Liver (tissue), 9 donors: Measurements from ENCODE around the gene CD276. TPM values are rescaled to one million over a fixed set of nuclear protein-coding genes. Genes with fewer than 3 reads are reported as not detected.

Source experiments
- DNase-seq: peaks from one replicate; pipeline ENCODE4 v3.0.0-alpha.2; 2017; ENCODE audit warnings: low spot score
- H3K27ac ChIP-seq, 2 donors: one replicate each; pipeline ENCODE4 v1.7.0; 2013; ENCODE audit warnings: inconsistent platforms in 2 of 2, low read length in 2 of 2, control low read depth in 1 of 2, low read depth in 1 of 2, mild to moderate bottlenecking in 1 of 2
- H3K27me3 ChIP-seq, 4 donors: one replicate each; pipeline versions ENCODE4 v1.6.1 to v1.7.0; 2013; ENCODE audit warnings: low read length in 3 of 4, inconsistent platforms in 1 of 4, mild to moderate bottlenecking in 1 of 4, moderate library complexity in 1 of 4; ENCODE audit not compliant: control insufficient read depth in 4 of 4, insufficient read depth in 4 of 4
- H3K36me3 ChIP-seq, 4 donors: one replicate each; pipeline versions ENCODE4 v1.6.1 to v1.7.0; 2013; ENCODE audit warnings: low read length in 3 of 4, mild to moderate bottlenecking in 3 of 4, low read depth in 1 of 4, moderate library complexity in 1 of 4; ENCODE audit not compliant: control insufficient read depth in 4 of 4, insufficient read depth in 3 of 4
- H3K4me1 ChIP-seq, 4 donors: one replicate each; pipeline versions ENCODE4 v1.6.1 to v1.7.0; 2013; ENCODE audit warnings: low read length in 3 of 4, mild to moderate bottlenecking in 3 of 4, moderate library complexity in 1 of 4; ENCODE audit not compliant: control insufficient read depth in 4 of 4, insufficient read depth in 4 of 4
- H3K4me3 ChIP-seq, 3 donors: one replicate each; pipeline versions ENCODE4 v1.6.1 to v1.7.0; 2013; ENCODE audit warnings: low read length in 3 of 3, control low read depth in 1 of 3, low read depth in 1 of 3, mild to moderate bottlenecking in 1 of 3
- H3K9ac ChIP-seq, 2 donors: one replicate each; pipeline ENCODE4 v1.7.0; 2013; ENCODE audit warnings: low read length in 2 of 2, mild to moderate bottlenecking in 2 of 2, moderate library complexity in 2 of 2, control low read depth in 1 of 2, low read depth in 1 of 2
- H3K9me3 ChIP-seq, 4 donors: one replicate each; pipeline versions ENCODE4 v1.6.1 to v1.7.0; 2013; ENCODE audit warnings: low read length in 3 of 4; ENCODE audit not compliant: control insufficient read depth in 4 of 4
- ATF3 ChIP-seq: IDR thresholded peaks from 2 replicates; pipeline ENCODE4 v1.6.1; 2016; ENCODE audit warnings: antibody characterized with exemption
- CTCF ChIP-seq: fragments of 150-350 bp; IDR thresholded peaks from 2 replicates; pipeline ENCODE4 v1.5.1; 2017; ENCODE audit warnings: improper control_type of control experiment, low read depth, low read length; ENCODE audit not compliant: missing input control
- EGR1 ChIP-seq, 2 donors: IDR thresholded peaks; 2 replicates each; pipeline ENCODE4 v1.6.1; 2016 to 2018; ENCODE audit warnings: antibody characterized with exemption in 2 of 2, low read depth in 2 of 2
- FOXA1 ChIP-seq: IDR thresholded peaks from 2 replicates; pipeline ENCODE4 v1.6.1; 2016; ENCODE audit warnings: antibody characterized with exemption
- FOXA2 ChIP-seq: IDR thresholded peaks from 2 replicates; pipeline ENCODE4 v1.6.1; 2016; ENCODE audit warnings: antibody characterized with exemption
- GABPA ChIP-seq, 2 donors: IDR thresholded peaks in 1 of 2; conservative IDR thresholded peaks in 1 of 2; 2 replicates each; pipeline ENCODE4 v1.6.1; 2016; ENCODE audit warnings: antibody characterized with exemption in 2 of 2, mild to moderate bottlenecking in 1 of 2, moderate library complexity in 1 of 2
- HNF4A ChIP-seq, 2 donors: conservative IDR thresholded peaks; 2 replicates each; pipeline ENCODE4 v1.6.1; 2016; ENCODE audit warnings: antibody characterized with exemption in 2 of 2, mild to moderate bottlenecking in 2 of 2
- HNF4G ChIP-seq: IDR thresholded peaks from 2 replicates; pipeline ENCODE4 v1.6.1; 2016; ENCODE audit warnings: antibody characterized with exemption
- JUND ChIP-seq, 2 donors: IDR thresholded peaks; 2 replicates each; pipeline ENCODE4 v1.6.1; 2016; ENCODE audit warnings: antibody characterized with exemption in 2 of 2
- MAX ChIP-seq: IDR thresholded peaks from 2 replicates; pipeline ENCODE4 v1.6.1; 2016; ENCODE audit warnings: antibody characterized with exemption
- NR2F2 ChIP-seq: IDR thresholded peaks from 2 replicates; pipeline ENCODE4 v1.6.1; 2016; ENCODE audit warnings: antibody characterized with exemption
- RAD21 ChIP-seq, 2 donors: IDR thresholded peaks; 2 replicates each; pipeline ENCODE4 v1.6.1; 2016; ENCODE audit warnings: antibody characterized with exemption in 2 of 2, mild to moderate bottlenecking in 2 of 2
- REST ChIP-seq: IDR thresholded peaks from 2 replicates; pipeline ENCODE4 v1.6.1; 2016; ENCODE audit warnings: antibody characterized with exemption, mild to moderate bottlenecking
- RXRA ChIP-seq, 2 donors: IDR thresholded peaks; 2 replicates each; pipeline ENCODE4 v1.6.1; 2017 to 2018; ENCODE audit warnings: antibody characterized with exemption in 2 of 2, mild to moderate bottlenecking in 1 of 2
- TAF1 ChIP-seq: conservative IDR thresholded peaks from 2 replicates; pipeline ENCODE4 v1.6.1; 2016; ENCODE audit warnings: antibody characterized with exemption, mild to moderate bottlenecking
- YY1 ChIP-seq: IDR thresholded peaks from 2 replicates; pipeline ENCODE4 v1.6.1; 2016; ENCODE audit warnings: antibody characterized with exemption, mild to moderate bottlenecking
- ZBTB33 ChIP-seq: IDR thresholded peaks from 2 replicates; pipeline ENCODE4 v1.6.1; 2016; ENCODE audit warnings: antibody characterized with exemption
- WGBS: extraction: QIAGEN DNeasy Blood & Tissue Kit; methylation state at CpG from one replicate; pipeline ENCODE4 v1.1.7; 2013; 5-methylcytosine and 5-hydroxymethylcytosine counted together
- polyA plus RNA-seq, 2 donors: library from polyadenylated mRNA; stranded (reverse) in 1 of 2; unstranded in 1 of 2; fragments of 200-250 nt in 1 of 2; fragments of >200 nt in 1 of 2; fragmentation: Nextera tagmentation in 1 of 2; extraction: Ambion mirVana in 1 of 2; gene quantifications; one replicate each; pipeline versions ENCODE4 v1.2.1 to v1.2.3, GENCODE V29; 2013 to 2015
- total RNA-seq, 2 donors: library from RNA; depleted of rRNA; stranded (reverse); fragments of >200 nt; gene quantifications; one replicate each; pipeline ENCODE4 v1.2.3, GENCODE V29; 2014
- donor health status: healthy.
- donor health status: healthy.
- donor health status: healthy.
- donor health status: healthy.
- donor health status: healthy.

Gene CD276
- total and polyA plus RNA-seq, 4 donors: 12.9 to 37.9 (median 25.1) TPM

- Histone ChIP-seq H3K9me3 (no peaks in the 10 kb centered on the region), H3K4me3 (no peak overlapping the region), H3K9ac (no peak overlapping the region), H3K27me3 (peaks cover 0 to 16% (median 6%) of the 10 kb centered on the region in 4 donors), H3K36me3 (no peaks in the 10 kb centered on the region), H3K27ac (no peak overlapping the region), H3K4me1 (peaks cover 4 to 9% (median 4%) of the 10 kb centered on the region in 4 donors)
- TF ChIP-seq GABPA (IDR thresholded peaks at IDR 0.05 in 1 of 2, conservative IDR thresholded peaks at IDR 0.05 in 1 of 2): no peak
- no peak for TF ChIP-seq ATF3
- no peak for TF ChIP-seq CTCF
- no peak for TF ChIP-seq MAX
- TF ChIP-seq TAF1: no peak
- no peak for TF ChIP-seq RXRA (IDR thresholded peaks at IDR 0.05)
- no peak for TF ChIP-seq HNF4G
- TF ChIP-seq JUND (IDR thresholded peaks at IDR 0.05): no peak
- 77% methylated on average over 2 of the region's 2 CpGs for WGBS
- DNase-seq: no peak
Measured at GRCh38 chr15:73756390-73756789, 72.2 kb downstream of the CD276 start.

GRCh38 chr15:73756947-73757513 lies 72.8 kb downstream of the CD276 start:
- 64% methylated on average over 3 of the region's 3 CpGs for WGBS
- no peak for DNase-seq
- H3K36me3 ChIP-seq: no peaks in the 10 kb centered on the region
- TF ChIP-seq RAD21 (IDR thresholded peaks at IDR 0.05) (no peak), JUND (IDR thresholded peaks at IDR 0.05) (no peak), HNF4A (conservative IDR thresholded peaks at IDR 0.05) (no peak), REST (no peak), NR2F2 (no peak), HNF4G (no peak), GABPA (IDR thresholded peaks at IDR 0.05 in 1 of 2, conservative IDR thresholded peaks at IDR 0.05 in 1 of 2) (no peak), EGR1 (IDR thresholded peaks at IDR 0.05; ENCODE audit: low read depth in 2 of 2) (no peak), TAF1 (no peak), FOXA1 (no peak), FOXA2 (no peak), ATF3 (no peak), YY1 (no peak), MAX (no peak), ZBTB33 (no peak), CTCF (no peak)
- H3K4me1 ChIP-seq: peaks cover 4 to 7% (median 4%) of the 10 kb centered on the region in 4 donors
- no peaks in the 10 kb centered on the region for H3K9me3 ChIP-seq
- H3K27ac ChIP-seq: no peak overlapping the region
- H3K9ac ChIP-seq: no peak overlapping the region
- no peak overlapping the region for H3K4me3 ChIP-seq
- H3K27me3 ChIP-seq: peaks cover 0 to 16% (median 6%) of the 10 kb centered on the region in 4 donors
